ENCODE results near the gene TLE4. TPM values are rescaled to one million over a fixed set of nuclear protein-coding genes. Genes with fewer than 3 reads are reported as not detected.

TLE4 gene
- total RNA-seq, 1 donor from 2014 or later = 62.6 TPM

DNA sequence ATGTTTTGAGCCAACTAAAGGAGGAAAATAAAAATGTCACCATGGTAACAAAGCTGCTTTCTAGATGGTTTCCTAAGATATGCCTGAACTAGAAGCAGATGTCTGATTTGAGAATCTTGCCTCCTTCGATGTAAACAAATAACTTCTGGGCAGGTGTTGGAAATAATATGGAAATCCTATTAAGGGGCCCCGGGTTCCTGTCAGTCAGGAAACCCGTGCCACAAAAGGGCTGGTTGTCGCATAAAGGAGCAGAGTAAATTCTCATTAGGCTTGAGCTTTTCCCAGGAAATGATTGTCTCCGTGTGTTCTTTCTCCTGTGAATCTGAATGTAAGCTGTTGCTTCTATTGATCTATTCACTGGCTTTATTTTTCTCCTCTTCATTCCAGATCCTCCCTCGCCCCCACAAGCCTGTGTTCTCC, 90.8 kb downstream of the TLE4 start:
- POLR2A ChIA-PET = no interaction called here
- Mint-ChIP-seq H3K36me3 (ENCODE audit: low read depth) (peaks cover 41% of the 10 kb centered on the region), H3K27ac (no peak overlapping the region), H3K4me1 (peaks cover 31% of the 10 kb centered on the region), H3K9me3 (no peaks in the 10 kb centered on the region), H3K4me3 (no peak overlapping the region), H3K27me3 (no peaks in the 10 kb centered on the region)
- TF ChIP-seq, protein P1, sequence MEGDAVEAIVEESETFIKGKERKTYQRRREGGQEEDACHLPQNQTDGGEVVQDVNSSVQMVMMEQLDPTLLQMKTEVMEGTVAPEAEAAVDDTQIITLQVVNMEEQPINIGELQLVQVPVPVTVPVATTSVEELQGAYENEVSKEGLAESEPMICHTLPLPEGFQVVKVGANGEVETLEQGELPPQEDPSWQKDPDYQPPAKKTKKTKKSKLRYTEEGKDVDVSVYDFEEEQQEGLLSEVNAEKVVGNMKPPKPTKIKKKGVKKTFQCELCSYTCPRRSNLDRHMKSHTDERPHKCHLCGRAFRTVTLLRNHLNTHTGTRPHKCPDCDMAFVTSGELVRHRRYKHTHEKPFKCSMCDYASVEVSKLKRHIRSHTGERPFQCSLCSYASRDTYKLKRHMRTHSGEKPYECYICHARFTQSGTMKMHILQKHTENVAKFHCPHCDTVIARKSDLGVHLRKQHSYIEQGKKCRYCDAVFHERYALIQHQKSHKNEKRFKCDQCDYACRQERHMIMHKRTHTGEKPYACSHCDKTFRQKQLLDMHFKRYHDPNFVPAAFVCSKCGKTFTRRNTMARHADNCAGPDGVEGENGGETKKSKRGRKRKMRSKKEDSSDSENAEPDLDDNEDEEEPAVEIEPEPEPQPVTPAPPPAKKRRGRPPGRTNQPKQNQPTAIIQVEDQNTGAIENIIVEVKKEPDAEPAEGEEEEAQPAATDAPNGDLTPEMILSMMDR (IDR thresholded peaks at IDR 0.05) = no peak
- CTCF ChIA-PET = no interaction called here
- intact Hi-C loops (cut with micrococcal nuclease) = no loop called here
- DNase-seq (no peak), ATAC-seq (ENCODE audit: low read depth) (no peak)

DNA sequence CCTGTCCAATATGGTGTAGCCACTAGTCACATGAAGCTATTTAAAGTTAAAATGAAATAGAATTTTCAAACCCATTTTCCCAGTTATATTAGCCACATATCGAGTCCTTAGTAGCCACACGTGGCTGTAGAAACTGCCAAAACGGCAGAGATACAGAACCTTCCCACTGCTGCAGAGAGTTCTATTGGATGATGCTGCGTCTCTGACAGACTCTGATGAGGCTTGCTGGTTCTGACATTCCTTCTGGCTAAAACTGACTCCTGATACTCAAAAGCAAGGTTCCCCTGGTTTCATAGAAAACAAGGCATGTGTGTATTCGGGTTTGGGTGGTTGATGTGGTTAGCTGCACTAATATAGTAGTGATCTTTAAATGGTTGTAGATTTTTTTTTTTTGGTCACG, 91.5 kb downstream of the TLE4 start:
- Mint-ChIP-seq H3K27ac (no peak overlapping the region), H3K4me1 (peaks cover 31% of the 10 kb centered on the region)

DNA sequence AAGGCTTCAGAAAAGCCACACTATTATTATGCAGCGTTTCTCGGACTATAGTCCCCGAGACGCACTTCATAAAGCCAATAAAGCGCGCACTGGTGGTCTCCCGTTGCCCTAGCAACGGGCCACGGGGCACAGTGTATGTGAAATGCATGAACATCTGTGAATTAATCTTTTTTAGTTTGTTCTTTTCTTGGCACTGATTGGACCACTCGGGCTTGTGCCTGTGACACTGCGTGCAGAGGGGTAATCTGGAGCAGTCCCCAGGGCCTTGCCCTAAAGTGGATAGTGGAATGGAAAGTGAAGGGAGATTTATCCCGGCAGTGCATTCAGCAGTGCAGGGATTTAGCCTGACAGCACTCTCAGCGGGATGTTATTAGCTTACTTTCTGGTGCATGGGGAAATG, 92.1 kb downstream of the TLE4 start:
- Mint-ChIP-seq H3K36me3 (ENCODE audit: low read depth) (peaks cover 37% of the 10 kb centered on the region), H3K27me3 (no peaks in the 10 kb centered on the region), H3K4me3 (no peak overlapping the region), H3K4me1 (peaks cover 31% of the 10 kb centered on the region), H3K27ac (no peak overlapping the region), H3K9me3 (no peaks in the 10 kb centered on the region)
- intact Hi-C loops (cut with micrococcal nuclease) = no loop called here
- no peak for ATAC-seq (ENCODE audit: low read depth)
- TF ChIP-seq, protein P1 (IDR thresholded peaks at IDR 0.05) = no peak
- no peak for DNase-seq
- ChIA-PET POLR2A (no interaction called here), CTCF (no interaction called here)

More for the DNA sequence above, 91.5 kb downstream of the TLE4 start:
- peaks cover 42% of the 10 kb centered on the region for H3K36me3 Mint-ChIP-seq (ENCODE audit: low read depth)
- ChIA-PET CTCF (no interaction called here), POLR2A (no interaction called here)
- no peaks in the 10 kb centered on the region for H3K9me3 Mint-ChIP-seq
- no peak for DNase-seq
- TF ChIP-seq, protein P1 (IDR thresholded peaks at IDR 0.05) = no peak
- intact Hi-C loops (cut with micrococcal nuclease) = no loop called here
- H3K4me3 Mint-ChIP-seq = no peak overlapping the region
- no peaks in the 10 kb centered on the region for H3K27me3 Mint-ChIP-seq
- ATAC-seq (ENCODE audit: low read depth) = no peak

DNA sequence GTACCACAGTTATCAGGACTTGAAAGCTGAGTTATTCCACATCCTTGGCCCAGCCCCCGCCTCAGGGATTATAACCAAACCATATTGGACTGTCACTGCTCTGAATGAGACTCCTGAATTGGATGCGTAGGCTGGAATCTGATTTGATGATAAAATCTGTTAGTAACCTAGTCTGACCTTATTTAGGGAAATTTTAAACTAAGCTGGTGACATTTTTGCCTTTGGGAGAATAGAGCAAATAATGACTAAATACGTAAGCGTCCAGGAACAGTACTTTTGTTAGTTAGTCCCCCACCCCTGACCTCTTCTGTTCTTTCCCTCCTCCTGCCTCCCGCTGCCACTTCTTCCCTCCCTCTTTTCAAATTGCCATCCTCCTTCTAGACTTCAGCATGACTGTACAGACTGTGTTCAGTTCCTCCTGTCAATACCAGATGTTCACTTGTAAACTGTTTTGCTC, 92.6 kb downstream of the TLE4 start:
- Mint-ChIP-seq H3K27ac (no peak overlapping the region), H3K4me1 (peaks cover 31% of the 10 kb centered on the region), H3K4me3 (no peak overlapping the region), H3K9me3 (no peaks in the 10 kb centered on the region), H3K27me3 (no peaks in the 10 kb centered on the region), H3K36me3 (ENCODE audit: low read depth) (peaks cover 37% of the 10 kb centered on the region)
- intact Hi-C loops (cut with micrococcal nuclease) = no loop called here
- DNase-seq = no peak
- TF ChIP-seq, protein P1 (IDR thresholded peaks at IDR 0.05) = no peak
- POLR2A ChIA-PET = no interaction called here
- no peak for ATAC-seq (ENCODE audit: low read depth)
- CTCF ChIA-PET = no interaction called here

DNA sequence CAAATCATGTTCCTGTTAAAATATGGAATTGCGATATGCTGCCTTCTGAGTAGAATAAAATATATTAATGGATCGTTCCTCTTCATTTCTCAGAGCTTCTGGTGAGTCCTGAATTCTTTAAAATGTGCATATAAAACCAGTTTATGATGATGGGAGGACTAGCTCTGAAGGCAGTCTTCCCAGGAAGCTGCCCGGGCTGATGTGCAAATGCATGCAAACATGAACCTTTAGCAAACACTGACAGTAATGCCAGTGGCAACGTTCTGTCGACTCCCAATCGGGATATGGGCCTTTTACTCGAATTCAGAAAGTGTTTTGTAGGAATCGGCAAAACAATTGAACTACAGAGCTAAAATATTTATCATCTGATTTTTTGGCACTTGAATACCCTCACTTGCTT, 93.6 kb downstream of the TLE4 start:
- H3K4me1 Mint-ChIP-seq = peaks cover 31% of the 10 kb centered on the region
- no peak overlapping the region for H3K4me3 Mint-ChIP-seq
- intact Hi-C loops (cut with micrococcal nuclease) = no loop called here
- DNase-seq = no peak
- ChIA-PET POLR2A (no interaction called here), CTCF (interaction anchor here (0.7 kb wide), 1 partner anchor 41 kb away, joined by 3 read pairs; no protein-coding TSS in a partner anchor)
- no peaks in the 10 kb centered on the region for H3K27me3 Mint-ChIP-seq
- H3K27ac Mint-ChIP-seq = no peak overlapping the region
- H3K36me3 Mint-ChIP-seq (ENCODE audit: low read depth) = peaks cover 43% of the 10 kb centered on the region
- TF ChIP-seq, protein P1 (IDR thresholded peaks at IDR 0.05) = no peak
- no peak for ATAC-seq (ENCODE audit: low read depth)
- no peaks in the 10 kb centered on the region for H3K9me3 Mint-ChIP-seq

Measured in activated B cell treated with CpG ODN at 0.5 μM for 24 hours (primary cell).